SK-N-MC (cell line): ENCODE measurements around the gene NOS3.

Source experiments
- EZH2 ChIP-seq: fragments of 200-600 bp; sonication (generic); IDR thresholded peaks from one replicate; pipeline ENCODE4 v1.6.1; 2017; ENCODE audit warnings: antibody characterized with exemption
- FOXP2 ChIP-seq: optimal IDR thresholded peaks from 2 replicates; pipeline ENCODE3; 2011; ENCODE audit warnings: mild to moderate bottlenecking, moderate library complexity; ENCODE audit not compliant: insufficient read depth; ENCODE audit errors: extremely low read length, control extremely low read depth

DNA sequence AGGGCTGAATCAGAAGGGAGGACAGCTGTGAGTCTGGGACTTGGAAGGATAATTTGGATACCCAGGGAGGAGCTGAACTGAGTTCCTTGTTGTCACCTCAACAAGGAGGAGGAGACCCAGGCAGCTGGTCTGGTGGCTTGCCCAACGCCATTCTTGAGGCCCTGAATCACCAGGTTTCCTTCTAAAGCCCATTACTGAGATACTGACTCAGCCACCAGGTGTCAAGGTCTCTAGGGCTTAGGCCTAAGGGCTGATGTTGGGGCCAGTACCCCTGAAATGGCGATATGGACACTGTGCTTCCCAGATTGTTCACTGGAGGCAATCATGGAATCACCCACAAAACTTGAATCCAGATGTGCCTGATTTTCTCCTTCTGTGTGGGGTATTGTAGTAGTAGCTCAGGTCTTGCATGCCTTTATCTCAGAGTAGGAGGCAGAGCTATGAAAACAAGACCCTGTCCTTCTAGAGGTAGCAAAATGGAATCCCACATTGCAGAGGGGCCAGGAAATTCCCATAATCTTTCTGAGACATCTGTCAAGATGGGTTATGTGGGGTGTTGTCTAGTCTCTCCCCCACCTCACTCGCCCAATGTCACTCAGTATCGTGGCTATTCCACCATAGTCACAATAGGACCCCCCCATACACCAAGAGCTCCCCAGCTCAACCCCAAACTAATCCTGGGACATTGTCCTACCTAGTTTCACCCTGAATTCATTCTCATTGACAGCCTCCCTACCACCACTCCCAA is 35.3 kb downstream of the NOS3 start:
- TF ChIP-seq EZH2 = no peak
- TF ChIP-seq FOXP2 = no peak
